ENCODE measurements around the gene C4BPB. TPM values are rescaled to one million over a fixed set of nuclear protein-coding genes. Genes with fewer than 3 reads are reported as not detected.

C4BPB gene
- total and polyA plus RNA-seq, 2 of the 4 experiments (the other 2 are of a cell fraction), result not detected

- Histone ChIP-seq H3K9me3 (ENCODE audit: control insufficient read depth, insufficient read depth, low read length) (no peaks in the 10 kb centered on the region), H3K79me1 (ENCODE audit: low read depth in 1 of 2, low read length in 2 of 2) (no peaks in the 10 kb centered on the region), H4K5ac (ENCODE audit: low read depth, low read length) (no peak overlapping the region), H2AK5ac (ENCODE audit: low read depth, low read length) (no peak overlapping the region), H2AFZ (replicated peaks; ENCODE audit: low read length, poor library complexity) (no peak overlapping the region), H3K36me3 (ENCODE audit: control insufficient read depth, insufficient read depth, low read length) (no peaks in the 10 kb centered on the region), H3K9me1 (ENCODE audit: insufficient read depth, low read length) (no peaks in the 10 kb centered on the region; the same call in 1 of the 2 replicates), H3K4me2 (ENCODE audit: low read depth, low read length) (no peak overlapping the region), H3K14ac (replicated peaks; ENCODE audit: low read depth, low read length) (no peak overlapping the region), H3K27ac (ENCODE audit: insufficient read depth, low read length) (no peak overlapping the region), H3K23ac (ENCODE audit: low read depth, low read length) (no peak overlapping the region), H4K91ac (ENCODE audit: insufficient read depth, low read depth, low read length) (no peak overlapping the region), H3K4me1 (ENCODE audit: control insufficient read depth, insufficient read depth, low read length) (no peaks in the 10 kb centered on the region), H2BK15ac (ENCODE audit: low read depth, low read length) (no peak overlapping the region), H4K20me1 (ENCODE audit: insufficient read depth, low read length) (no peaks in the 10 kb centered on the region), H2BK5ac (ENCODE audit: low read depth, low read length, poor library complexity, severe bottlenecking) (no peak overlapping the region), H3K18ac (ENCODE audit: low read depth, low read length) (no peak overlapping the region), H3K9ac (ENCODE audit: low read depth, low read length) (no peak overlapping the region), H3K4me3 (ENCODE audit: insufficient read depth, low read depth, low read length) (no peak overlapping the region), H4K8ac (ENCODE audit: low read depth in 2 of 2, low read length in 2 of 2) (no peak overlapping the region), H2BK120ac (ENCODE audit: low read depth, low read length) (no peak overlapping the region), H3K27me3 (ENCODE audit: control insufficient read depth, insufficient read depth, low read length) (no peaks in the 10 kb centered on the region), H2BK20ac (ENCODE audit: low read depth, low read length) (no peak overlapping the region), H3K4ac (ENCODE audit: low read depth, low read length) (no peak overlapping the region), H2AK9ac (replicated peaks; ENCODE audit: low read depth, low read length, poor library complexity) (no peak overlapping the region), H3K56ac (ENCODE audit: extremely low read depth, insufficient read depth, low read length) (no peak overlapping the region)
- TF ChIP-seq RFX5 (IDR thresholded peaks at IDR 0.05; ENCODE audit: low read depth, low read length) (no peak), CTCF (conservative IDR thresholded peaks at IDR 0.05; ENCODE audit: low read depth, low read length) (no peak), CEBPB (IDR thresholded peaks at IDR 0.05; ENCODE audit: low read depth, low read length) (no peak), MXI1 (IDR thresholded peaks at IDR 0.05; ENCODE audit: borderline replicate concordance, low read depth, low read length) (no peak), POLR2A (IDR thresholded peaks at IDR 0.05; ENCODE audit: low read depth, low read length) (no peak), MAFK (IDR thresholded peaks at IDR 0.05; ENCODE audit: low read depth, low read length) (no peak), MAZ (IDR thresholded peaks at IDR 0.05; ENCODE audit: borderline replicate concordance, low read depth, low read length) (no peak), BHLHE40 (IDR thresholded peaks at IDR 0.05; ENCODE audit: low read depth, low read length) (no peak), SMC3 (IDR thresholded peaks at IDR 0.05; ENCODE audit: low read depth, low read length) (no peak), RCOR1 (IDR thresholded peaks at IDR 0.05; ENCODE audit: insufficient replicate concordance, low read length) (no peak), ELK1 (IDR thresholded peaks at IDR 0.05; ENCODE audit: borderline replicate concordance, low read depth, low read length) (no peak), FOS (IDR thresholded peaks at IDR 0.05; ENCODE audit: low read depth, low read length) (no peak), RAD21 (IDR thresholded peaks at IDR 0.05; ENCODE audit: low read length) (no peak), CHD1 (IDR thresholded peaks at IDR 0.05; ENCODE audit: low read depth, low read length) (no peak), USF2 (IDR thresholded peaks at IDR 0.05; ENCODE audit: low read depth, low read length) (no peak), NFE2L2 (IDR thresholded peaks at IDR 0.05; ENCODE audit: low read depth, low read length) (no peak)
- in situ Hi-C loops (cut with MboI; ENCODE audit: low sequenced_read_pairs), result no loop called here
- 83% methylated on average over 1 of the region's 8 CpGs; no CpG with 5 or more reads in 1 of the 2 experiments for WGBS, 2 experiments (ENCODE audit: extremely low coverage in 2 of 2, insufficient read length in 1 of 2)
- ChIA-PET POLR2A (ENCODE audit: unreplicated experiment) (no interaction called here), CTCF (no interaction called here)
- intact Hi-C loops (cut with micrococcal nuclease), result no loop called here
- ATAC-seq (ENCODE audit: low read depth) (no peak), DNase-seq (no peak)
- dilution Hi-C loops (cut with HindIII; ENCODE audit: low sequenced_read_pairs, unreplicated experiment), result no loop called here
- BruUV-seq (replicated peaks), result no TSS peak
Measured at GRCh38 chr1:207064561-207064960, 24.1 kb upstream of the C4BPB start.
